M059J (cell line): ENCODE results near the gene DYNC2LI1. TPM values are rescaled to one million over a fixed set of nuclear protein-coding genes. Genes with fewer than 3 reads are reported as not detected.

Experiments used
- DNase-seq: peaks from one replicate; pipeline ENCODE4 v3.0.0-alpha.2; 2012; ENCODE audit warnings: low read depth
- total RNA-seq: library from RNA; depleted of rRNA; stranded (reverse); fragments of >200 nt; shearing (Covaris generic); gene quantifications from 2 replicates; pipeline ENCODE4 v1.2.3, GENCODE V29; 2014; rRNA removed

Gene DYNC2LI1
- 16.0 and 17.0 TPM in 2 replicates for total RNA-seq

DNA sequence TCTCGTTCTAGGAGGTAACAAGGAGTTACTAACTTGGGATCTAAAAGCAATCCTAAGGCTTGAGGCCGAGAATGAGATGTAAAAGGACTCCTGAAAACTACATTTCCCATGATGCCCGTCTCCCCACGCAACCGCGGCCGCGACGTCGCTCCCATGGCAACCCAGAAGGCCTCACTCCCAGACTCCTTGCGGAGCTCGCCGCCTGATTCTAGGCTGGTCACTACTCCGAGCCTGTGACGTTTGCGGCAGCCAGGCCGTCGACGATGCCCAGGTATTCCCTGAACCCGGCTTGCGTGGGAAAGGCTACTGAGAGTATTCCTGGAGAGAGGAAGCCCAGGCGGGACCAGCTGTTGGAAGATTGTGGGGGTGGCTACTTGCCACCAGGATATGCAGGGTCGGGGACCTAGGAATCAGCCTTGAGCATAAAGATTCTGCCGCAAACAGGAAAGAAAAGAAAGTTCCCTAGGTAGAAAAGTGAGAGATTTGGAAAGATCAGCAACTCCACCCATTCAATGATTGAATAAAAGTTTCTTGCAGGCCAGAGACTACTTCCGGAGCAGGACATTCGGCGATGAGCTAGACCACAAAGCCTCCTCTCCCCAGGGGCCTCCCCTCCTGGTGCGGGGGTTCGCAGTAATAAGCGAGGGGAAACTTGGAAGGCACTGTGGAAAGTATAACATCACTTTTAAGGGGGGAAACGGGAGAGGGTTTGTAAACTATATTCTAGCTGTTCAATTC, at the start of gene DYNC2LI1:
Gene DYNC2LI1 (plus strand): TSS at position 164 of the 738 bp plus-strand sequence. CDS start 100 bp downstream, at position 264.
- DNase-seq, result peak; percentile 92

DNA sequence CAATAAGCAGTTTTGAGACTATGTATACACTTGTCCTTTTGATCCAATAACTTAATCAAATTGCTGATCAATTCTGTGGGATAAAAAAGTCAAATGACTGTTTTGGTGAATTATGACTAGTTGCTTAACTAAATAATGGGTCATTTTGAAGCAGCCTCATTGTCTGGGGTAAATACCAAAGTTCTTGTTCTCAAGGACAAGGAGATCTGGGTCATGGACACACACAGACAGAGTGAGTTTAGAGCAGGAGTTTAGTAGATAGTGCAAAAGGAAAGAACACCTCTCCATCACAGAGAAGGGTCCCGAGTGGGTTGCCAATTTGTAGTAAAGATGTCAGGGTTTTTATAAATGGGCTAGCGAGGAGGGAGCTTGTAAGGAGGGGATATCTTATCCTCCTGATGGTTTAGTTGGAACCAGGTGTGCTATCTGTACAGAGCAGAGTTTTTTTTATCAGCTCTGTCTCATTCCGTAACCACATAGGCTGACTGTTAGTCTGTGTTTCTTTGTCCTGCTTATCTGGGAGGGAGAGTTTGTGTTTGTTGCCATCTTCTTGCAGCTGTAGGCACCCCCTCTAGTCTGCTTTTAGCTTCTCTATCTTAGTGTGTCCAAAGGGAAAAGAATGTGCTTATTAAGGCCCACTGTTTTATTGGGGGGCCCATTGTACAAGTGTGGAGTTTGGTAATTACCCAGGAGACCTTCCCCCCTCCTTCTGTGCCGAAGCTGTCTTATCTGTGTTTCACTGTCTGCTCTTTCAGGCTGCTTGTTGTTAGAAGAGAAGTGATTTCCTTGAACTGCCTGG, 48.9 kb upstream of the DYNC2LI1 start:
- no peak for DNase-seq

DNA sequence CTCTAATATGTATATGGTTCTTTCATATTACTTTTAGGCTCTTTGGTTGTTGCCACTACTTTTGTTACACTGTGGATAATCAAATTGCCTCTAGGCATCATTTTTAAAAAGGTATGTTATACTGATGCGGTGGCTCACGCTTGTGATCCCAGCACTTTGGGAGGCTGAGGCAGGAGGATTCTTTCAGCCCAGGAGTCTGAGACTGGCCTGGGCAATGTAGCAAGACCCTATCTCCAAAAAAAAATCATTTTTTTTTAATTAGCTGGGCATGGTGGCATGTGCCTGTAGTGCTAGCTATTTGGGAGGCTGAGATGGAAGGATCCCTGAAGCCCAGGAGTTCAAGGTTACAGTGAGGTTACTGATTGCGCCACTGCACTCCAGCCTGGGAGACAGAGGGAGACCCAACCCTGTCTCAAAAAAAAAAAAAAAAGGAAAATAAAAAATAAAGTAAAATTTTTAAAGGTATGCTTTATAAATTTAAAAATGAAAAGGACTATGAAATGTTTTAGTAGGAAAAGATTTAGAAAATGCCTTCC, 48.1 kb upstream of the DYNC2LI1 start:
- no peak for DNase-seq

DNA sequence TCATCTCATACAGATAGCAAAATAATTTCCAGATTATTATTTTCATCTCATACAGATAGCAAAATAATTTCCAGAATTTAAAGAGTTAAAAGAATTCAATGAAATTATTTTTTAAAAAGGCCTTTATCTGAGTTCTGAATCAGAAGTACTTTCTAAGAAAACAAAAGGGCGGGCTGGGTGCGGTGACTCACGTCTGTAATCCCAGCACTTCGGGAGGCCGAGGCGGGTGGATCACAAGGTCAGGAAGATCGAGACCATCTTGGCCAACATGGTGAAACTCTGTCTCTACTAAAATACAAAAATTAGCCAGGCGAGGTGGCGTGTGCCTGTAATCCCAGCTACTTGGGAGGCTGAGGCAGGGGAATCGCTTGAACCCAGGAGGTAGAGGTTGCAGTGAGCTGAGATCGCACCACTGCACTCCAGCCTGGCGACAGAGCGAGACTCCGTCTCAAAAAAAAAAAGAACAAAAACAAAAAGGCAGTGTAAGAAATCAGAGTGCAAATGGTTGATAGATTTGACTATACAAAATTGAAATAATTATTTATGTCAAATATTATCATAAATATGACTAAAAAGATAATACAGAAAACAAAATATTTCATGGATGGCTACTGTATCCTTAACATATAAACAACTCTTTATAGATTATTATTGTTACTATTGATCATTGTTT, 46.7 kb upstream of the DYNC2LI1 start:
- DNase-seq, result peak; percentile 65

DNA sequence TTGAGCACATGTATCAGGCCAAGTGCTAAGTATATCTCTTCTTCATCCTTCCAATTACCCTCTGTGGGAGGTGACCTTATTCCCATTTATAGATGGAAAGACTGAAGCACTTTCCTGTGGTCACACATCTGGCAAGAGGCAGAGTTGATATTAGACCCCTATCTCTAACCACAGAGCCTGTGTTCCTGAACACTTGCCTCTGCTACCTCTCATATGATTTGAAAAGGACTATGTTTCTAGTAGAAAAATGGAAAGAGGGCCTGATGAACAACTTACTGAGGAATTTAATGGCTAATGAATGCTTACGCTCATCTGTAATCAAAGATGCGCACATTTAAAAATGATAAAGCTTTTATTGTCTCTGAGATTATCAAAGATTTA, 46.2 kb upstream of the DYNC2LI1 start:
- DNase-seq, result no peak

DNA sequence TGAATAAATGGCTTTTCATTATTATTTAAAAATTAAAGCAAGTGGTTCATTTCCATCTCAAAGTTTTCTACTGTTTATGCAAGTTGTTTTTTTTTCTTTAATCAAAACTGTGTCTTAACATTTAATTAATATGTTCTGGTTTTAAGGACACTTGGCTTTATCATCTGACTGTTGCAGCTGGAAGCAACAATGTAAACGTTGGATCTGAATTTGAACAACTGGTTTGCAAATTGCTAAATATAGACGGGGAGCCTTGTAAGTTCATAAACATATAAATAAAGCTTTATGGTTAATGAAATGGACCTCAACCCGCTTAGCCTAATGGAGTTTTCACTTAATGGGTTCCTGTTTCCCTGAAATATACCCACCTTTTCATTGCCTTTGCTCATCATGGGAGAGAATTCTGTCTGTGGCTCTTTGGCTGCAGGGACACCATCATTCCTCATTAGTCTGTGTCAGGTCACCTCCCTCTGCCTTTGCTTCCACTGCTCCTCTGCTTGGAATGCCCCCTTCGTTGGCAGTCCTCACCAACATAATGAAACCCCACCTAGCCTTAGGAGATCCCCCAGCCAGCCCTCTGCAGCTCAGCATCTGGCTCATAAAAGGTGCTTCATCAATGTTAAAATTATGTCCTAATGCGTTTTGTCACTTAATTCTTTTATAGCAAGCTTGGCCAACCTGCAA, 44.2 kb upstream of the DYNC2LI1 start:
- DNase-seq, result no peak

DNA sequence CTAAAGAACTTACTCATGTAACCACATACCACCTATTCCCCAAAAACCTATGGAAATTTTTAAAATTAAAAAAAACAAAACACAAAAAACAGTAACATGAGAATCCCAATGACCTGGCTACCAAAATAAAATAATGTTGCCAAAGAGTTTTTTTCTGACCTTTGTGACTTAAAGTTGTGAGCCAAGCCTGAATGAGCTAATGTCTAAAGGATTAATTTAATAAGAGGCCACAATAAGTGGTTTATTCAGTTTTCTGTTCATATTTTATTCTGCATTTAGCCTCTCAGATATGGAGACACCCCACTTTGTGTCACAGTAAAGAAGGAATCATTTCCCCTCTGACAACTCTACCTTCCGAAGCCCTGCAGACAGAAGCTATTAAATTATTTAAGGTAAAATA, 42.6 kb upstream of the DYNC2LI1 start:
- DNase-seq, result no peak

DNA sequence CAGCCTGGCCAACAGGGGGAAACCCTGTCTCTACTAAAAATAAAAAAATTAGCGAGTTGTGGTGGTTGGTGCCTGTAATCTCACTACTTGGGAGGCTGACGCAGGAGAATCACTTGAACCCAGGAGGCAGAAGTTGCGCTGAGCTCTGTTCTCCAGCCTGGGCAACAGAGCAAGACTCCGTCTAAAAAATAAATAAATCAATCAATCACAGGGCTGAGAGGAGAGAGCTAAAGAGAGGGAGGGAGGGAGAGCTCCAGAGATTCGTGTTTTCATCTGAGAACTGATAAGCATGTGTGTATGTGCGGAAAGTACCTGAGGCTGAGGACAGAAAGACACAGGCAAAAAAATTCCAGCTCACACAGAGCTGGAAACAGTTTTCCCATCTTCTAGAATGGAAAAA, 37.2 kb upstream of the DYNC2LI1 start:
- no peak for DNase-seq

DNA sequence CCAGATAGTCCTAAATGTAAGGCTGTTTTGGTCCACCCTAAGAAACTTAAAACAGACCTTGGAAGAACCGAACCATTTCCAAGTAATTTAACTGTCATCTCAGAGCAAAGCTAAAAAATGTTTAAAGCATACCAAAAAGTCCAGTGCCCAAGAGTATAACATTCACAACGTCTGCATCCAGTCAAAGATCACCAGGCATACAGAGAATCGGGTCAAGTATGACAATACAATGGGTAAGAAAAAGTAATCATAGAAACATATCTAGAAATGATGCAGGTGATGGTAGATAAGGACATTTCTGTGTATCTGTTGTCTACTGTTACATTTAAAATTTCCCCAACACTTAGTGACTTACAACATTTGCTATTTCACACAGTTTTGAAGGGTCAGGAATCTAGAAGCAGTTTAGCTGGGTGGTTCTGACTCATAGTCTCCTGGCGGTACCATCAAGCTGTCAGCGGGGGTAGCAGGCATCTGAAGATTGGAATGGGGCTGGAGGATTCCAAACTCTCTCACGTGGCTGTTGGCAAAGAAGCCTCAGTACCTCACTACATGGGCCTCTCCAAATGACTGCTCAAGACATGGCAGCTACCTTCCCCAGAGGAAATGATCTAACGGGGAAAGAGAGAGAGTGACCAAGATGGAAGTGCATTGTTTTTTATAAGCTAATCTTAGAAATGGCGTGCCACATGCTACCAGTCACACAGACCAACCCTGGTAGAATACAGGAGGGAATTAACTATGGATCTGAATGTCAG, 36.6 kb upstream of the DYNC2LI1 start:
- peak; percentile 84 for DNase-seq

DNA sequence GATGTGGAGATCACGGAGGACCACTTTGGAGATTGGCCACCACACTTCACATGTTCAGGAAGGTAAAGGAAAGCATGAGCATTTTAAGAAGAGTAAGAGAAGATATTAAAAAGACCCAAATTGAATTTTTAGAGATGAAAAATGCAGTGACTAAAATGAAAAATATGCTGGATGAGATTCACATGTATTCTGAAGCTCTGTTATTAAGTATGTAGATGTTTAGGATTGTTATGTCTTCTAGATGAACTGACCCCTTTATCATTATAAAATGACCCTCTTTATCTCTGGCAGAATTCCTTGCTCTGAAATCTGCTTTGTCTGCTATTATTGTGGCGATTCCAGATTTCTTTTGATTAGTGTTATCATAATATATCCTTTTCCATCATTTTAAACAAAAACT, 36.0 kb upstream of the DYNC2LI1 start:
- no peak for DNase-seq

DNA sequence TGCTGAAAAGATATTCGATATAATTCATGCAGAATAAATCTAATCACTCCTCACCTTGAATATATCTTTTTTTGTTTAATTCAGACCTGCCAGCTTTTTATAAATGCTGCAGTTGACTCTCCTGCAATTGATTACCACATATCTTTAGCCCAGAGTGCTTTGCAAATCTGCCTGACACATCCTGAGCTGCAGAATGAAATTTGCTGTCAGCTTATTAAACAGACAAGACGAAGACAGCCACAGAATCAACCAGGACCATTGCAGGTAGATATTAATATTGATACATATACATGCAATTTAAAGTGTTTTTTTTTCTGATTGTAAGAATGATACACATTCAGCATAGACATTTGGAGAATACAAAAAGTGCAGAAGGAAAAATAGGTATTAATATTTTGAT, 35.6 kb upstream of the DYNC2LI1 start:
- no peak for DNase-seq

DNA sequence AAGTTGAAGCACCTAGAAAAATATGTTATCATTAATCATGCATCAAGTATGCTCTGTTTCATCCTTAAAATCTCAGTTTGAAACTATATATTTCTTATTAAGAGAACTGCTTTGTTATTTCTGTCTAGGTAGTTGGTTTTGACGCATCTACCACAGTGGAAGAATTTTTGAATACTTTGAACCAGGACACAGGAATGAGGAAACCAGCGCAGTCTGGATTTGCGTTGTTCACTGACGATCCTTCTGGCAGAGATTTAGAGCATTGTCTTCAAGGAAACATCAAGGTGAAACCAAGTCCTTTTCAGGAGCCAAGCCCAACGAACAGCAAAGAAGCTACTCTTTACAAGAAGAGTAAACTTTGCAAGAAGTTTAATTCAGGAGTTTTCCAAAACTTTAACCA, 30.1 kb upstream of the DYNC2LI1 start:
- DNase-seq, result no peak

DNA sequence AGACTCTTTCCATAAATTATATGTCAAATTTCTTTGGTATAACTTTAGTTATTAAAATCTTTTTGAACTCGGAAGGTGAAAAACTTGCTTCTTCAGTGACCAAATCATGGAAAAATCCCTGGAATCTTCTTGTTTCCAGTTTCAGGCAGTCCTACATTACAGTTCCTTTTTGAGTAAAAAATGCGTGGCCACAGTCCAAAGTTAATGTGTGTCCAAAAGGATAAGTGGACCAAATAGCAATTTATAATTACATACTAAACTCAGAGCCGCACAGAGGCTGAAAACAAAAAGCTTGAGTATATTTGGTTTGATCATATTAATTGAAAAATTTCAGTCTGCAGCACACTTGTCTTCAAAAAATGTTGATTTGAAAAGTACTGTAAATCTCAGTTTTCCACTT, 28.4 kb upstream of the DYNC2LI1 start:
- peak; percentile 38 for DNase-seq

DNA sequence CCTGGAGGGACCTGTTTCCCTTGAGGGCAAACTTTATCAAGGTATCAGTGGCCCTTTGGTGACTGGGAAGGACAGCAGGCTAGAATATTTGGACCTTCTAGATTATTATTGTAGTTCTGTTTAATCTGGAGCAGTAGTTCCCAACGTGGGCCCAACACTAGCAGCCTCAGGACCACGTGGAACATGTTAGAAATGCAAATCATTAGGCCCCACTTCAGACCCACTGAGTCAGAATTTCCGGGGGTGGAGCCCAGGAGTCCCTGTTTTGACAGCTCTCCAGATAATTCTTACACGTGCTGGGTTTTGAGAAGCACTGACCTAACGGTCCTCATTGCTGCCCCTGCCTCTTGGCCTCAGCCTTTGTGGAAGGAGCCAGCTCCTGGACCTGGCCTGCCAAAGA, 25.5 kb upstream of the DYNC2LI1 start:
- no peak for DNase-seq

DNA sequence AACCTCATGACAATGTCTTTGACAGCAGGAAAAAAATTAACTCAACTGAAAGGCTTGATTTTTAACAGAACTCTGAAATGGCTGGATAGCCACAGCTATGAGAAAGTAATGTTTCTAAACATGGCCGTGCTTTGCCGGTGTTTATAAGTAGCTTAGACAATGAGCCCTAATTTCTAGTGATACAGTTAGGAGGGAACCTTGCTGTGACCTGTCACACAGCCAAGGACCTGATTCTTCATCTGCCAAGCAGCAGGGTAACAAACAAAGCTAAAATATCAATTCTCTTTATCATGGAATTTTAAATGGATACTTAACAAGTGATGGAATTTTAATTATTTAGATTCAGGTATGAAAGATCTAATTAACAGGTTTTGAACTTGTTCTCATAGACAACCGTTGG, 24.3 kb upstream of the DYNC2LI1 start:
- no peak for DNase-seq

DNA sequence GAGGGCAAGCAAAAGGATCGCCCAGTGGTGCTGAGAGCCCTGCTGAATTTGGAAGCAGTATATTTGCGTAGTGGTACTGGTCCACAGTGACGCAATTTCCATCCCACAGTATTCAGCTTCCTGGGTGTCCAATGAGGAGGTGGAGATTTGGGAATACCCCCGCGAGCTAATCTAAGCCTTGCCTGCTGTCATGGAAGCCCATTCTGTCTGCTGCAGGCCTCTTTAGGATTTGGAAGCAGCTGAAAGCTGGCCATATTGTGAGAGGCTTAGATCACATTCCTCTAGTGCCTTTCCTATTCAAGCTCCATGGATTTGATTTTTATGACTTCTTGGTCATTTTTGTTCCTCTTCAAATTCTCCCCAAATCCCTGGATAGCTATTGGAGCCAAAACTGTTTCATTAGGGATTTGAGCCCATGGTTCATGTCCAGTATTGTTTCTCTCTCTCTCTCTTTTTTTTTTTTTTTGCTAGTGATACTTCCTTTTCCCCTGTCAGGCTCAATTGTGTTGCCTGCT, 22.3 kb upstream of the DYNC2LI1 start:
- no peak for DNase-seq

DNA sequence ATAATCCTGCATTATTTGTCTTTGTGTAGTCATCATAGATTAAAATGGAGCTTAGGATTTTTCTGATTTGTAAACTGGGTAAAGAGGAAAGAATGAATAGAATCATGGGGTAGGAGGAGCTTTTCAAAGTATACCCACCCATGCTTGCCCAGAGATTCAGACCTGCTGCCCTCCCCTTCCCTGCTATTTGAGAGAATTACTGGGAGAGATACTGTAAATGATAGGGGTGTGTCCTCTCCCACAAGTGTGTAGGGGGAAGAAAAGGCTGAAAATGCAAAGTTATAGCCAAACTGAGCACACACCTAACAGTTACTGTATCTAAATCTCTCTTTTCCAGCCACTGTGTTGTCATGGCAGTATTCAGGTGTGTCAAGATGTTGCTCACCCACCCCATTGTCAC, 21.5 kb upstream of the DYNC2LI1 start:
- no peak for DNase-seq

DNA sequence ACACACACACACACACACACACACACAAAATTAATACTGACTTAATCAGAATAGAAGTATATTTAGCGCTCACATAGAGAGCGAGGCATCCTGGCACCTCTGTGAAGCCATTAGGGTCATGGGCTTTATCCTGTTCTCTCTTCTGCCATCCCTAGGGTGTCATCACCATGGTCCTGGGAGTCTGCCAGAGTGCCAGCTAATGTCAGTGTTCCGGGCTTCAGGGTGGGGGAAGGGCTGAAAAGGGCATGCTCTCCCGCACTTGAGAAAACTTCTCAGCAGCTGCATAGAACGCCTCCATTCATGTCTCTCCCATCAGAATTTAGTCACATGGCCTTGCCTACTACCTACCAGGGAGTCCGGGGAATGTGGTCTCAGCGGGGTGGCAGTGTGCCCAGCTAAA, 19.7 kb upstream of the DYNC2LI1 start:
- no peak for DNase-seq

DNA sequence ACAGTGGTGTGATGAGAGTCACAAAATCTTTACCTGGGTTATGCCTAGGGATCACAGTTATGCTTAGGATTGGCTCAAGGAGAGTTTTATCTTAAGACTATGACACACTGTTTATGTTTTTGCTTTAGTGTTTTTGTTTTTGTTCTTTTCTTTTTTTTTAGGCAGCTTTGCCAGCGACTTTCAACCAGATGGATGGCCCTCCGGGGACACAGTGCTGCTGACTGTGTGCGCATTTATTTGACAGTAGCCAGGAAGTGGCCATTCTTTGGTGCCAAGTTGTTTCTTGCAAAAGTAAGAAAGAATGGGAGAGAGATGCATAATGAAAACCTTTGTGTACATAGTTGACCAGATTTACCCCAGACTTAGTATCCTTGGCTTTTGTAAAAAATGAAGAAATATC, 15.1 kb upstream of the DYNC2LI1 start:
- DNase-seq, result peak; percentile 80

DNA sequence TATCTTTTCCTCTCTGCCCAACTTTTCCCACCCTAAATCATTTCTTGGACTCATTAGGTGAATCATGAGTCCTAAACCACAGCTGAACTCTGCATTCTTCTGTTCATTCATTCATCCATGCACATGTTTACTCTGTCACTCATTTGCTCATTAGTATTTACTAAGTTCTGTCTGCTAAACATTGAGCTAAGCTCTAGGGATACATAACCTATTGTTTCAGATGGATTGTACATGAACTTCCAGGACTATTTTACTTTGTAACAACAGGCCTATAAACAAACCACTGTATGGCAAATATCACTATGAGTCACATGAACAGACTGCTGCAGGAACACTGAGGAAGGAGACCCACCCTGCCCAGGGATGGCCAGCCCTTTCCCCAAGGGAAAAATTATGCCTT, 14.6 kb upstream of the DYNC2LI1 start:
- DNase-seq, result peak; percentile 88

DNA sequence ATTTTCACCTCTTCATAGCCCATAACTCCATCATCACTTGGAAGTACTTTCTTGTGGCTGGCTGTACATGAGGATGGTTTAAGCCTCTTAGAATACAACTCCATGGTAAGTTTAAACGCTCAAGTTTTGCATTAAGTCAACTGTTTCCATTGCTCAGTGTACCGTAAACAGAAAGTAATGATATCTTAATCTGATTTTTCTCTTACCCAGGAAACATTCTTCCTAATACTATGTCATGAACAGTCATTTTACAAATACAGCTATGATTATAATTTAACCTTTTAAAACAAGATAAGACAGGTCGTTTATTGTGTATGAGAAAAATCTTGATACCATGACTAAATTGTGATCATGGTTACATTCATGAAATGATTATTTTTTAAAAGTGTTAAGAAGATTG, 11.6 kb upstream of the DYNC2LI1 start:
- DNase-seq, result no peak
